Measurements from ENCODE around the gene CEP192.

The CEP192 gene

DNA sequence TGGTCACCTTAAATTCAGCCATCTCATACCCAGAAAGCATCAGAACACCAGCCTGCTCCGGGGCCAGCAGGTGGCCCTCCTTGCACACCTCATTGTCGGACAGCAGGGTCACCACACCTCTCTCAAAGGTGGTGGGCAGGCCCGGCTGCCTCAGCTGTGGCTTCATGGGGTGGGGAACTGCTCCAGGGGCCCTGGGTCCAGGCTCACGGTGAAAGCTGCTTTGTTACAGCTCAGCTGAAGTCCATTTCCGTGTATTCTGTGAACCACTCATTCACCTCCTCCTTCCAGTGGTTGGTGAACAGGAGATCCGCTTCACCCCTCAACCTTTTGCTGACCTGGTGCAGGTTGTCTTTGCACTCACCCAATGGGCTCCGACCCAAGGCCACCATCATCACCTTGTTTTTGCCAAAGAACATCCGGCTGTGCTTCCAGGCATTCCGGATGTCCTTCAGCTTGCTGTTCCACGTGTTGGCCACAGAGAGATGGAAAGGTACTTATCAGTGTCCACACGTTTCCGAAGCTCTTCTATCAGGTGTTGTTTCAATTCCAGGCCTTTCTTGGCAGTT is 148.8 kb downstream of the CEP192 start:
- DNase-seq (ENCODE audit: low spot score), result no peak

DNA sequence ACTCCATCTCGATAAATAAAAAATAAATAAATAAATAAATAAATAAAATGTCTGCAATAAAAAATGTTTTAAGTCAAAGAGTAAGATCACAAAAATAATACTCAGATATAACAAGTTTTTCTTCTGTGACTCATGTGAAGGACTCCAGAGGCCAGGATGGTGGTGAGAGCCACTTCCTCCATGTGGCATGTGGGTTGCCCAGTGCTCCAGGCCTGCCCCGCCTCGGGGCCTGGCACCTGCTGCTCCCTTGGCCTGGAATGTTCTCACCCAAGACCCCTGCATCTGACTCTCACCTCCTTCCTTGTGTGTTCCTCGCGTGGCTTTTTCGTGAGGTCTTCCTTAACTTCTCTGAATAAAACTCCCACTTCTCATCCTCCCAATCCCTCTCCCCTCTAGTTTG is 150.0 kb downstream of the CEP192 start:
- DNase-seq (ENCODE audit: low spot score), result no peak

DNA sequence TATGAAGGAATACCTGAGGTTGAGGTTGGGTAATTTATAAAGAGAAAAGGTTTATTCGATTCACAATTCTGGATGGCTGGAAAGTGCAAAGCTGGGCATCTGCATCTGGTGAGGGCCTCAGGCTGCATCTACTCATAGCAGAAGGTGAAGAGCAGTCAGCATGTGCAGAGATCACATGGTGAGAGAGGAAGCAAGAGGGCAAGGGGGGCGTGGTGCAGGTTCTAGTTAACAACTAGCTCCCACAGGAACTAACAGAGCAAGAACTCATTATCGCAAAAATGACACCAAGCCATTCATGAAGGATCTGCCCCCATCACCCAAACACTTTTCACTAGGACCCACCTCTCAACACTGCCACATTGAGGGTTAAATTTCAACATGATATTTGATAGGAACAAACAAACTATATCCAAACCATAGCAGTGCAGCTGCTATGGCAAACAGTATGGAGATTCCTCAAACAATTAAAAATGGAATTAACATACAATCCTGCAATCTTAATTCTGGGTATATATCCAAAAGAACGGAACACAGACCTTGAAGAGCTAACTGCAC is 154.6 kb downstream of the CEP192 start:
- DNase-seq (ENCODE audit: low spot score), result no peak

DNA sequence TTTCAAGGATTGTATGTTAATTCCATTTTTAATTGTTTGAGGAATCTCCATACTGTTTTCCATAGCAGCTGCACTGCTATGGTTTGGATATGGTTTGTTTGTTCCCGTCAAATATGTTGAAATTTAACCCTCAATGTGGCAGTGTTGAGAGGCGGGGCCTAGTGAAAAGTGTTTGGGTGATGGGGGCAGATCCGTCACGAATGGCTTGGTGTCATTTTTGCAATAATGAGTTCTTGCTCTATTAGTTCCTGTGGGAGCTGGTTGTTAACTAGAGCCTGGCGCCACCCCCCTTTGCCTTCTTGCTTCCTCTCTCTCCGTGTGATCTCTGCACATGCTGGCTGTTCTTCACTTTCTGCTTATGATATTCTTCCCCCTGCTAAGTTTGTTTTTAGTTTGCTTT is 156.0 kb downstream of the CEP192 start:
- DNase-seq (ENCODE audit: low spot score), result no peak

DNA sequence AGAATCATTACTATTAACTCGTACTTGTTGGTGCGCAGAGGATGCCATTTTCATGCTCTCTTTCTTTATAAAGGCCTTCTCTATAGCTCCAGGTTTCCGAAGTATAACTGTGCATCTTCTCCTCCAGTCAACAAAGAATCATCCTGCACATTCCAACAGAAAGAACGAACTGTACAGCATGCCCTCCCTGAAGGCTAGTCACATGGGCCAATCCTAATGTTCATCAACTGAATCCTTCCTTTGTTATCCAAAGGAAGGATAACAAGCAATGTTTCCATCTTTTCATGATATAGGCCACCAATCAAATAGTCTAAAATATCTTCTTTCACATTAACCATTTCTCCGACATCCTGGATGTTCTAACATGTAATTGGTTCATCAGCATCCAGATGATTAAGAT is 160.5 kb downstream of the CEP192 start:
- no peak for DNase-seq (ENCODE audit: low spot score)

DNA sequence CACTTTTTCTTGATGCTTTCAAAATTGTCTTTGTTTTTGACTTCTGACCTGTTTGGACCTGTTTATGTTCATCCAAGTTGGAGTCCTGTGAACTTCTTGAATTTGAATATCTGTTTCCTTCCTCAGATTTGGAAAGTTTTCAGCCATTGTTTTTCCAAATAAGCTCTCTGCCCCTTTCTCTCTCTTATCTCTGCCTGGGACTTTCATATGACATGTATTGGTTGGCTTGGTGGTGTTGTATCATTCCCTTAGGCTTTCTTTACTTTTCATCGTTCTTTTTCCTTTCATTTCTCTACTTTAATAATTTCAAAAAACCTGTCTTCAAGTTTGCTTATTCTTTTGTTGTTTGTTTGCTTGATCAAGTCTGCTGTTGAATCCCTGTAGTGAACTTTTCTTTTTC is 167.3 kb downstream of the CEP192 start:
- DNase-seq (ENCODE audit: low spot score), result no peak

DNA sequence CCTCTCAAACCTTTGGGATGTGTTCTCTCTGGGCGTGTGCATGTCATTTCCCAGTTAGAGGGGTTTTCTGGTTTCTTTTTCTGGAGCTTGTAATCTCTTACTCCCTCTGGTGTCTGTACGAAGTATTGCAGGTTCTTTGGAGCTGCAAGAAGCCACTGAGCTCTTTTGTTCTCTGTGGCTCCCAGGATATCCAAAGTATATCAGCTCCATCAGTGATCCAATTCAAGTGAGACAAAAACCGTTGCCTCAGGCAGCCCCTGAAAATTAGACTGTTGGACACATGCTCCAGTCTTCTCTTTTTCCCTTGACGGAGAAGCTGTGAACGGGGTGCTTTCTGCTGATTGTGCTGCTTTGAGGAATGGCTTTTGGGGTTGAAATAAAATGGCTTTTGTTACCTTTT is 168.4 kb downstream of the CEP192 start:
- DNase-seq (ENCODE audit: low spot score), result peak; percentile 69

DNA sequence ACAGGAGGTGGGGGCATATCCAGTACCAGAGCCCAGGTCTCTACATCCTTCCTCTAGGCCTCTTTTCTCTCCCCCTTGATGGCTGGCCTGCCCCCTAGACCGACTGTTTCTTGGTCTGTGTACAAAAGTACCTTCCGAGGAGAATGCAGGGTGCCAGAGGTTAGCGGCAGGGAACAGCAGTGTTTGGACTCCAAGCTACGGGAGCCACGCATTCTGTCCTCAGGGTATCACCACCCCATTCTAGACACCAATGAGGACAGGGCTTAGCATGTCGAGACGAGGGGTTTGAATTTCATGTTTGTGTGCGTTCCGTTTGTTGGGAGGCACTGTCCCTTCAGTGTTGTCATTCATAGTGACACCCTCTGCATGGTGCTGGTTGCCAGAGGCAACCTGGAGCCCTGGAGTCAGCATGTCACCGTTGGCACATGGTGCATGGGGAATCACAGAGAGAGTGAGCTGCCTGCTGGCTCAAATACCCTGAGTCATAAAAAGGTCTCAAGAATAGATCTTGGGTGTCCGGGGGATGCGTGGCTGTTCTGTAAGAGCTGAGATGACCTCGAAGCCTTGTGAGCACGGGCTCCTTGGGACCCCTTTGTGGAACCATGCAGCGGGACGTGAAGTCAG is 170.2 kb downstream of the CEP192 start:
- DNase-seq (ENCODE audit: low spot score), result no peak

DNA sequence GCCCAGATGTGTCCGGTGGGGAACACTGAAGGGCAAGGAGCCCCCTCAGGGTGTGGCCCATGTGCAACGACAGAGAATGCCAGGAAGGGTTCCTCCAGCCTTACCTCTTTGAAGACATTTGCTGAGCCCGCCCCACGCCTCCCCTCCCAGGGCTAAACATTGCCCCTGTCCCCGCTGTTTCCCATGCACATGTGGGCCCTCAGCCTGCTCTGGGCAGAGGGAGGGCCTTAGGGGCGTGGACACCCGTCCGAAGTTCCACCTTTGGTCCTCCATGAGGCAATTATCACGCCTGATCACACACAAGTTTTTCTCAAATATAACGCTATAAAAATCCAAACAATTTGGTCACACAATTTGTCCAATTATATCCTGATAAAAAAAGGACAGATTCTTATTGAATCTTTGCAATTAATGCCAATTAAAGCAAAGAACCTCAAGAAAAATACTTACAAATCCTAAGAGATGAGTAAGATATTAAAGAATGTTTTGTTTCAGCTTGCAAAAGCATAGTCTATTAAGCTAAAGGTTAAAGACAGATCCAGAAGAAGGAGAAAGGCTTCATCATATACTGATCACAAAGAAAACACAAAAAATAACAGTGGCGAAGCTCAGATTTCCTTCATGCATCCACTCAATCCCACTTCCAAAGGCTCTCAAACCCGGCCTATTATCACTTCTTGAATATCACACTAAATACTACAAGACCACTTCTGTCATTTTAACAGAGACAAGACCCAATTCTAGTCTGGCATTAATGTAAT is 172.2 kb downstream of the CEP192 start:
- no peak for DNase-seq (ENCODE audit: low spot score)

DNA sequence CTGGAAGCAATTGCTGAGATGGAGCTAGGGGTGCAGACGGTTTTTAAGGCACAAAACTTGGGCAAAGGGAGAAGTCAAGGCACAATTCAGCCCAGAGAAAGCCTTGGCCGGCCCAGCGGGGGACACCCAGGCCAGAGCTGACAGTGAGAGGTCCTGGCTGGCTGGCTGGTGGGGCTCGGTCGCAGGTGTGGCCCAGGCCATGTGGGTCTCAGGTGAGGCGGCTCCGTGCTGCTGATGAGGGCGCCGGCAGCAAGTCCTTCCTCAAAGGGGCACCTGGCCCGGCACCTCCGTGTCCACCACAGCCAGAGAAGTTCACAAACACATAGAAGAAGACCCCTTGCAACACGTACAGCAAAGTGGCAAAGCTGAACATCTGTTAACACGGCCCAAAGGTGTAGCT is 173.2 kb downstream of the CEP192 start:
- DNase-seq (ENCODE audit: low spot score), result no peak

DNA sequence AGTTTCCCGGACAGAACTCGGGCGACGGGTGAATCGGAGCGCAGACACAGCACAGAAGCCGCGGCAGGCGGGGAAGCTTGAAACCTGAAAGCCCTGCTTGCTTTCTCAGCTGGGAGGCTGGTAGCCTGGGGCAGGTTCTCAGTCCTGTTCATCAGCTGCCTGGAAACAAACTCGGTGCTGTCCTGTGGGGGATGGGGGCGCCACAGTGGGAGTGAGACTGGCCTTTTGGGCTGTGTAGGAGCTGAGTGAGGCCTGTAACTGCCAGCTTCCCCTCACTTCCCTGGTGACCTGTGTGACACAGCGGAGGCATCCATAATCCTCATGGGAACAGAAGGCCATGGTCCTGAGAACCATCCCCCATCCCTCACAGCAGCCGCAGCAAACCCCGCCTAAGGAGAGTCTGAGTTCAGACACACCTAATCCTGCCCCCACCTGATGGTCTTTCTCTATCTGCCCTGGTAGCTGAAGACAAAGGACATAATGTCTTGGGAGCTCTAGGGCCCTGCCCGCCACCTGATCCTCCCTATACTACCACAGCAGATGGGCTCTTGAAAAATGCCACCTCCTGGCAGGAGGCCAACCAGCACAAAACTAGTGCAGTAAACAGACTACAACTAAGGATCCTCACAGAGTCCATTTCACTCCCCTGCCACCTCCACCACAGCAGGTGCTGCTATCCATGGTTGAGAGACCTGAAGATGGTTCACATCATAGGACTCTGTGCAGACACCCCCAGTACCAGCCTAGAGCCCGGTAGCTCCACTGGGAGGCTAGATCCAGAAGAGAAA is 174.7 kb downstream of the CEP192 start:
- DNase-seq (ENCODE audit: low spot score), result no peak

DNA sequence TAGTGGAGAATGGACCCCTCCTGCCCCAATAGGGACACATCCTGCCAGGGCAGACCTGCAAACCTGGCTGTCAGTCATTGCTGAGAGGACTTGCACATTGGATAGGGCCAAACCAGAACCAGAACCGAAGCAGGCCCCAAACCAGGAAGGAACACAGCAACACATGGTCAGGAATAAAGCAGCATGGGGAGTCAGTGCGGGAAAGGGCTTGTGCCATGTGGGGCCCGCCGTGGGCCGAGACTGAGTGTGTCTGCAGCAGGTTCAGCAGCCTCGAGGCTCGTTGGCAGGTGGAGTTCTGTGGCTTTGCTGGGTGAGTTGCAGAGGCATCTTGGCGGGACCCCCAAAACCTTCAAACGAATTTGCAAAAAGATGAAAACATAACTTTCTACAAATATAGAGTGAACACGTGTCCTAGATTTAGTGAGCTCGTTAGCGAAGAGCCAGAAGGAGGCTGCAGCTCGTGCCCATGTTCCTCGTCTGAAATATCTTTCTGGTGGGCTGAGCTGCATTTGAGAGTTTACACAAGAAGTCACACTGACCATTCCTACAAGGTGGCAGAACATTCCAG is 182.5 kb downstream of the CEP192 start:
- no peak for DNase-seq (ENCODE audit: low spot score)

All from putamen (tissue), 1 donor.